Measurements from ENCODE around the gene IFIH1. TPM values are rescaled to one million over a fixed set of nuclear protein-coding genes. Genes with fewer than 3 reads are reported as not detected.

Gene IFIH1
- total RNA-seq, 1 donor from 2014 or later: 2.6 TPM

- TF ChIP-seq CTCF (IDR thresholded peaks at IDR 0.05; ENCODE audit: insufficient read depth, low read length, severe bottlenecking): no peak
- FAIRE-seq (peak; percentile 36), DNase-seq (ENCODE audit: low read depth) (peak; percentile 98)
- Histone ChIP-seq H3K4me3 (ENCODE audit: low read depth, low read length) (no peak overlapping the region), H3K27me3 (ENCODE audit: control insufficient read depth, insufficient read depth, low read length) (no peaks in the 10 kb centered on the region), H3K36me3 (ENCODE audit: control insufficient read depth, insufficient read depth, low read length) (no peaks in the 10 kb centered on the region)
These were observed 72.7 kb downstream of the IFIH1 start for GRCh38 chr2:162245781-162246180.

- no peak for TF ChIP-seq CTCF (IDR thresholded peaks at IDR 0.05; ENCODE audit: insufficient read depth, low read length, severe bottlenecking)
- DNase-seq (ENCODE audit: low read depth): peak; percentile 70
These were observed 73.4 kb downstream of the IFIH1 start for GRCh38 chr2:162245061-162245460.

GRCh38 chr2:162244541-162245031 lies 73.9 kb downstream of the IFIH1 start:
- FAIRE-seq: peak; percentile 55
- H3K4me3 ChIP-seq (ENCODE audit: low read depth, low read length): no peak overlapping the region
- no peak for TF ChIP-seq CTCF (IDR thresholded peaks at IDR 0.05; ENCODE audit: insufficient read depth, low read length, severe bottlenecking)
- peak; percentile 98 for DNase-seq (ENCODE audit: low read depth)
- no peaks in the 10 kb centered on the region for H3K36me3 ChIP-seq (ENCODE audit: control insufficient read depth, insufficient read depth, low read length)
- H3K27me3 ChIP-seq (ENCODE audit: control insufficient read depth, insufficient read depth, low read length): no peaks in the 10 kb centered on the region

More at GRCh38 chr2:162245061-162245460, 73.4 kb downstream of the IFIH1 start:
- no peaks in the 10 kb centered on the region for H3K27me3 ChIP-seq (ENCODE audit: control insufficient read depth, insufficient read depth, low read length)
- H3K4me3 ChIP-seq (ENCODE audit: low read depth, low read length): no peak overlapping the region
- no peak for FAIRE-seq
- H3K36me3 ChIP-seq (ENCODE audit: control insufficient read depth, insufficient read depth, low read length): no peaks in the 10 kb centered on the region

- H3K27me3 ChIP-seq (ENCODE audit: control insufficient read depth, insufficient read depth, low read length): no peaks in the 10 kb centered on the region
- DNase-seq (ENCODE audit: low read depth) (no peak), FAIRE-seq (no peak)
- no peaks in the 10 kb centered on the region for H3K36me3 ChIP-seq (ENCODE audit: control insufficient read depth, insufficient read depth, low read length)
- TF ChIP-seq CTCF (IDR thresholded peaks at IDR 0.05; ENCODE audit: insufficient read depth, low read length, severe bottlenecking): no peak
- H3K4me3 ChIP-seq (ENCODE audit: low read depth, low read length): no peak overlapping the region
These were observed 74.8 kb downstream of the IFIH1 start for GRCh38 chr2:162243715-162244114.

- Histone ChIP-seq H3K36me3 (ENCODE audit: control insufficient read depth, insufficient read depth, low read length) (no peaks in the 10 kb centered on the region), H3K4me3 (ENCODE audit: low read depth, low read length) (no peak within 1 kb of the TSS), H3K27me3 (ENCODE audit: control insufficient read depth, insufficient read depth, low read length) (no peaks in the 10 kb centered on the region)
- FAIRE-seq (no peak), DNase-seq (ENCODE audit: low read depth) (no peak)
- no peak for TF ChIP-seq CTCF (IDR thresholded peaks at IDR 0.05; ENCODE audit: insufficient read depth, low read length, severe bottlenecking)
These were observed 75.2 kb downstream of the IFIH1 start, which contains the start of gene FAP for GRCh38 chr2:162243294-162243693. FAP (minus strand) TSS chr2:162243445; CDS start chr2:162243327, 118 bp downstream.
